NB4 (cell line): ENCODE measurements around the gene RER1.

Experiments
- CTCF ChIP-seq: IDR thresholded peaks from one replicate; pipeline ENCODE4 v1.5.1; 2012; ENCODE audit warnings: low read depth, low read length
- POLR2A ChIP-seq: IDR thresholded peaks from 2 replicates; pipeline ENCODE4 v1.6.1; 2011; ENCODE audit warnings: mild to moderate bottlenecking; ENCODE audit not compliant: insufficient read length; ENCODE audit errors: extremely low read depth

- TF ChIP-seq CTCF: no peak
- no peak for TF ChIP-seq POLR2A
Observed at GRCh38 chr1:2431518-2431917, 39.9 kb downstream of the RER1 start.
